ENCODE results near the gene FAM180A. TPM values are rescaled to one million over a fixed set of nuclear protein-coding genes. Genes with fewer than 3 reads are reported as not detected.
A peak's percentile ranks its signal among the peaks of the same experiment; 100 is the strongest.

FAM180A gene
- total RNA-seq, 1 experiment from 2014 or later: not detected

GRCh38 chr7:135708041-135708440, 40.6 kb downstream of the FAM180A start:
- ChIA-PET POLR2A (no interaction called here), CTCF (interaction anchor here (1.0 to 1.4 kb wide), 2 partner anchors 9 to 20 kb away, joined by 3 read pairs; partner anchors contain the start of gene SLC13A4)
- no peak overlapping the region for H3K4me3 Mint-ChIP-seq
- DNase-seq (ENCODE audit: low spot score) (peak; percentile 46), ATAC-seq (peak; percentile 21)
- no peak overlapping the region for H3K27ac Mint-ChIP-seq
- no peaks in the 10 kb centered on the region for H3K27me3 Mint-ChIP-seq (ENCODE audit: low read depth)
- peaks cover 15% of the 10 kb centered on the region for H3K4me1 Mint-ChIP-seq
- H3K36me3 Mint-ChIP-seq: no peaks in the 10 kb centered on the region
- no peaks in the 10 kb centered on the region for H3K9me3 Mint-ChIP-seq
- TF ChIP-seq JUN (CRISPR knock-in tag; IDR thresholded peaks at IDR 0.05) (no peak), USF2 (CRISPR knock-in tag; IDR thresholded peaks at IDR 0.05) (no peak), ZBTB43 (CRISPR knock-in tag; IDR thresholded peaks at IDR 0.05) (no peak), E2F1 (CRISPR knock-in tag; IDR thresholded peaks at IDR 0.05) (no peak)
- TF ChIP-seq, protein P1, sequence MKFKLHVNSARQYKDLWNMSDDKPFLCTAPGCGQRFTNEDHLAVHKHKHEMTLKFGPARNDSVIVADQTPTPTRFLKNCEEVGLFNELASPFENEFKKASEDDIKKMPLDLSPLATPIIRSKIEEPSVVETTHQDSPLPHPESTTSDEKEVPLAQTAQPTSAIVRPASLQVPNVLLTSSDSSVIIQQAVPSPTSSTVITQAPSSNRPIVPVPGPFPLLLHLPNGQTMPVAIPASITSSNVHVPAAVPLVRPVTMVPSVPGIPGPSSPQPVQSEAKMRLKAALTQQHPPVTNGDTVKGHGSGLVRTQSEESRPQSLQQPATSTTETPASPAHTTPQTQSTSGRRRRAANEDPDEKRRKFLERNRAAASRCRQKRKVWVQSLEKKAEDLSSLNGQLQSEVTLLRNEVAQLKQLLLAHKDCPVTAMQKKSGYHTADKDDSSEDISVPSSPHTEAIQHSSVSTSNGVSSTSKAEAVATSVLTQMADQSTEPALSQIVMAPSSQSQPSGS (CRISPR knock-in tag; IDR thresholded peaks at IDR 0.05; ENCODE audit: borderline replicate concordance, low read depth): no peak

GRCh38 chr7:135707570-135707966, 41.0 kb downstream of the FAM180A start:
- TF ChIP-seq, protein P2, sequence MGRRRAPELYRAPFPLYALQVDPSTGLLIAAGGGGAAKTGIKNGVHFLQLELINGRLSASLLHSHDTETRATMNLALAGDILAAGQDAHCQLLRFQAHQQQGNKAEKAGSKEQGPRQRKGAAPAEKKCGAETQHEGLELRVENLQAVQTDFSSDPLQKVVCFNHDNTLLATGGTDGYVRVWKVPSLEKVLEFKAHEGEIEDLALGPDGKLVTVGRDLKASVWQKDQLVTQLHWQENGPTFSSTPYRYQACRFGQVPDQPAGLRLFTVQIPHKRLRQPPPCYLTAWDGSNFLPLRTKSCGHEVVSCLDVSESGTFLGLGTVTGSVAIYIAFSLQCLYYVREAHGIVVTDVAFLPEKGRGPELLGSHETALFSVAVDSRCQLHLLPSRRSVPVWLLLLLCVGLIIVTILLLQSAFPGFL (CRISPR knock-in tag; IDR thresholded peaks at IDR 0.05; ENCODE audit: borderline replicate concordance): no peak
- TF ChIP-seq NFATC4 (CRISPR knock-in tag; IDR thresholded peaks at IDR 0.05) (no peak), HMGA2 (CRISPR knock-in tag; IDR thresholded peaks at IDR 0.05) (no peak), ATF3 (CRISPR knock-in tag; conservative IDR thresholded peaks at IDR 0.05) (no peak), RELA (CRISPR knock-in tag; IDR thresholded peaks at IDR 0.05; ENCODE audit: borderline replicate concordance) (no peak), NR1H2 (CRISPR knock-in tag; IDR thresholded peaks at IDR 0.05) (no peak), ZNF138 (CRISPR knock-in tag; conservative IDR thresholded peaks at IDR 0.05) (no peak), IRF2 (CRISPR knock-in tag; IDR thresholded peaks at IDR 0.05; ENCODE audit: borderline replicate concordance, low read depth) (no peak), RORB (CRISPR knock-in tag; IDR thresholded peaks at IDR 0.05) (no peak), GRHL2 (CRISPR knock-in tag; IDR thresholded peaks at IDR 0.05; ENCODE audit: insufficient replicate concordance, severe bottlenecking) (no peak), ESRRA (CRISPR knock-in tag; IDR thresholded peaks at IDR 0.05; ENCODE audit: borderline replicate concordance) (no peak), ZNF232 (CRISPR knock-in tag; IDR thresholded peaks at IDR 0.05) (no peak), ZBTB21 (CRISPR knock-in tag; IDR thresholded peaks at IDR 0.05; ENCODE audit: borderline replicate concordance) (no peak), TP53 (CRISPR knock-in tag; IDR thresholded peaks at IDR 0.05) (no peak), ZNF671 (CRISPR knock-in tag; IDR thresholded peaks at IDR 0.05) (no peak)
- TF ChIP-seq, protein P3, sequence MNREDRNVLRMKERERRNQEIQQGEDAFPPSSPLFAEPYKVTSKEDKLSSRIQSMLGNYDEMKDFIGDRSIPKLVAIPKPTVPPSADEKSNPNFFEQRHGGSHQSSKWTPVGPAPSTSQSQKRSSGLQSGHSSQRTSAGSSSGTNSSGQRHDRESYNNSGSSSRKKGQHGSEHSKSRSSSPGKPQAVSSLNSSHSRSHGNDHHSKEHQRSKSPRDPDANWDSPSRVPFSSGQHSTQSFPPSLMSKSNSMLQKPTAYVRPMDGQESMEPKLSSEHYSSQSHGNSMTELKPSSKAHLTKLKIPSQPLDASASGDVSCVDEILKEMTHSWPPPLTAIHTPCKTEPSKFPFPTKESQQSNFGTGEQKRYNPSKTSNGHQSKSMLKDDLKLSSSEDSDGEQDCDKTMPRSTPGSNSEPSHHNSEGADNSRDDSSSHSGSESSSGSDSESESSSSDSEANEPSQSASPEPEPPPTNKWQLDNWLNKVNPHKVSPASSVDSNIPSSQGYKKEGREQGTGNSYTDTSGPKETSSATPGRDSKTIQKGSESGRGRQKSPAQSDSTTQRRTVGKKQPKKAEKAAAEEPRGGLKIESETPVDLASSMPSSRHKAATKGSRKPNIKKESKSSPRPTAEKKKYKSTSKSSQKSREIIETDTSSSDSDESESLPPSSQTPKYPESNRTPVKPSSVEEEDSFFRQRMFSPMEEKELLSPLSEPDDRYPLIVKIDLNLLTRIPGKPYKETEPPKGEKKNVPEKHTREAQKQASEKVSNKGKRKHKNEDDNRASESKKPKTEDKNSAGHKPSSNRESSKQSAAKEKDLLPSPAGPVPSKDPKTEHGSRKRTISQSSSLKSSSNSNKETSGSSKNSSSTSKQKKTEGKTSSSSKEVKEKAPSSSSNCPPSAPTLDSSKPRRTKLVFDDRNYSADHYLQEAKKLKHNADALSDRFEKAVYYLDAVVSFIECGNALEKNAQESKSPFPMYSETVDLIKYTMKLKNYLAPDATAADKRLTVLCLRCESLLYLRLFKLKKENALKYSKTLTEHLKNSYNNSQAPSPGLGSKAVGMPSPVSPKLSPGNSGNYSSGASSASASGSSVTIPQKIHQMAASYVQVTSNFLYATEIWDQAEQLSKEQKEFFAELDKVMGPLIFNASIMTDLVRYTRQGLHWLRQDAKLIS (CRISPR knock-in tag; IDR thresholded peaks at IDR 0.05; ENCODE audit: borderline replicate concordance): no peak
- ChIA-PET CTCF (interaction anchor here (1.4 kb wide), 1 partner anchor 9 kb away, joined by 3 read pairs; no protein-coding TSS in a partner anchor), POLR2A (no interaction called here)
- peaks cover 10% of the 10 kb centered on the region for H3K4me1 Mint-ChIP-seq
- DNase-seq (ENCODE audit: low spot score) (no peak), ATAC-seq (no peak)
- H3K27ac Mint-ChIP-seq: no peak overlapping the region
- no peak overlapping the region for H3K4me3 Mint-ChIP-seq
- H3K36me3 Mint-ChIP-seq: no peaks in the 10 kb centered on the region
- no peaks in the 10 kb centered on the region for H3K9me3 Mint-ChIP-seq
- no peaks in the 10 kb centered on the region for H3K27me3 Mint-ChIP-seq (ENCODE audit: low read depth)

Measured in WTC11 (cell line).